ENCODE measurements around the gene MOCOS. TPM values are rescaled to one million over a fixed set of nuclear protein-coding genes. Genes with fewer than 3 reads are reported as not detected.
A peak's percentile ranks its signal among the peaks of the same experiment; 100 is the strongest.
"Not testable (repeated sequence)": the region's sequence is repeated elsewhere in the genome, so short reads cannot be mapped to it uniquely, and the experiment has no call there.

The MOCOS gene
- total and polyA plus RNA-seq, 2 experiments from 2014 or later = 3.1 to 8.6 TPM

GRCh38 chr18:36160959-36161371 lies 26.3 kb upstream of the MOCOS start:
- Histone ChIP-seq H3K9me3 (ENCODE audit: low read depth) (no peaks in the 10 kb centered on the region), H3K4me2 (no peak overlapping the region), H3K79me2 (peaks cover 12% of the 10 kb centered on the region), H3K4me3 (no peak overlapping the region), H3K9me2 (replicated peaks; ENCODE audit: insufficient read depth) (no peaks in the 10 kb centered on the region), H2AFZ (no peak overlapping the region), H3K4me1 (ENCODE audit: insufficient read depth) (peaks cover 6% of the 10 kb centered on the region), H3K36me3 (replicated peaks; ENCODE audit: insufficient read depth, low read depth) (peaks cover 11% of the 10 kb centered on the region), H3K27ac (peak overlapping the region; percentile 30), H3K27me3 (no peaks in the 10 kb centered on the region), H4K20me1 (ENCODE audit: insufficient read depth, poor library complexity, severe bottlenecking) (no peaks in the 10 kb centered on the region)
- 92% methylated on average over 4 of the region's 4 CpGs for WGBS (ENCODE audit: low lambda C conversion rate, missing lambda C conversion rate)
- TF ChIP-seq EZH2 (IDR thresholded peaks at IDR 0.05; ENCODE audit: borderline replicate concordance) = no peak
- no peak for TF ChIP-seq EZH2phosphoT487 (IDR thresholded peaks at IDR 0.05; ENCODE audit: low read depth, severe bottlenecking, unreplicated experiment)
- no peak for TF ChIP-seq CTCF (IDR thresholded peaks at IDR 0.05; ENCODE audit: poor library complexity)
- DNase-seq (ENCODE audit: low spot score) = no peak

GRCh38 chr18:36162981-36163380 lies 24.3 kb upstream of the MOCOS start:
- Histone ChIP-seq H3K79me2 (peaks cover 17% of the 10 kb centered on the region), H3K9me3 (ENCODE audit: low read depth) (no peaks in the 10 kb centered on the region), H4K20me1 (ENCODE audit: insufficient read depth, poor library complexity, severe bottlenecking) (no peaks in the 10 kb centered on the region), H3K27me3 (no peaks in the 10 kb centered on the region), H3K27ac (no peak overlapping the region), H3K4me2 (no peak overlapping the region), H3K4me1 (ENCODE audit: insufficient read depth) (peaks cover 4% of the 10 kb centered on the region), H3K36me3 (replicated peaks; ENCODE audit: insufficient read depth, low read depth) (peaks cover 11% of the 10 kb centered on the region), H3K9me2 (replicated peaks; ENCODE audit: insufficient read depth) (no peaks in the 10 kb centered on the region), H3K4me3 (no peak overlapping the region), H2AFZ (no peak overlapping the region)
- 100% methylated on average over 1 of the region's 1 CpG for WGBS (ENCODE audit: low lambda C conversion rate, missing lambda C conversion rate)
- TF ChIP-seq EZH2 (IDR thresholded peaks at IDR 0.05; ENCODE audit: borderline replicate concordance) = no peak
- no peak for TF ChIP-seq CTCF (IDR thresholded peaks at IDR 0.05; ENCODE audit: poor library complexity)
- no peak for TF ChIP-seq EZH2phosphoT487 (IDR thresholded peaks at IDR 0.05; ENCODE audit: low read depth, severe bottlenecking, unreplicated experiment)
- DNase-seq (ENCODE audit: low spot score) = no peak

GRCh38 chr18:36167692-36168218 lies 19.5 kb upstream of the MOCOS start:
- TF ChIP-seq EZH2 (IDR thresholded peaks at IDR 0.05; ENCODE audit: borderline replicate concordance) (no peak), CTCF (IDR thresholded peaks at IDR 0.05; ENCODE audit: poor library complexity) (no peak)
- peaks cover 12% of the 10 kb centered on the region for H3K36me3 ChIP-seq (replicated peaks; ENCODE audit: insufficient read depth, low read depth)

GRCh38 chr18:36168296-36168695 lies 19.0 kb upstream of the MOCOS start:
- H3K79me2 ChIP-seq = peaks cover 10% of the 10 kb centered on the region
- H4K20me1 ChIP-seq (ENCODE audit: insufficient read depth, poor library complexity, severe bottlenecking); H3K4me3 ChIP-seq; H2AFZ ChIP-seq; H3K36me3 ChIP-seq (replicated peaks; ENCODE audit: insufficient read depth, low read depth); H3K4me1 ChIP-seq (ENCODE audit: insufficient read depth); H3K9me3 ChIP-seq (ENCODE audit: low read depth); DNase-seq (ENCODE audit: low spot score); H3K27ac ChIP-seq; H3K4me2 ChIP-seq; H3K9me2 ChIP-seq (replicated peaks; ENCODE audit: insufficient read depth); H3K27me3 ChIP-seq: not testable (repeated sequence)
- WGBS (ENCODE audit: low lambda C conversion rate, missing lambda C conversion rate) = 98% methylated on average over 3 of the region's 3 CpGs

More at GRCh38 chr18:36167692-36168218, 19.5 kb upstream of the MOCOS start:
- H3K4me3 ChIP-seq = no peak overlapping the region
- no peaks in the 10 kb centered on the region for H3K9me2 ChIP-seq (replicated peaks; ENCODE audit: insufficient read depth)
- H2AFZ ChIP-seq = no peak overlapping the region
- 94% methylated on average over 3 of the region's 3 CpGs for WGBS (ENCODE audit: low lambda C conversion rate, missing lambda C conversion rate)
- peaks cover 3% of the 10 kb centered on the region for H3K4me1 ChIP-seq (ENCODE audit: insufficient read depth)
- no peaks in the 10 kb centered on the region for H4K20me1 ChIP-seq (ENCODE audit: insufficient read depth, poor library complexity, severe bottlenecking)
- DNase-seq (ENCODE audit: low spot score) = no peak
- H3K4me2 ChIP-seq = no peak overlapping the region
- H3K9me3 ChIP-seq (ENCODE audit: low read depth) = no peaks in the 10 kb centered on the region
- no peak overlapping the region for H3K27ac ChIP-seq
- H3K27me3 ChIP-seq = no peaks in the 10 kb centered on the region
- H3K79me2 ChIP-seq = peaks cover 10% of the 10 kb centered on the region
